ENCODE data around the gene HAL.

The HAL gene

GRCh38 chr12:95997276-95997675, 1.1 kb upstream of the HAL start:
- DNase-seq, result no peak
- H3K36me3 ChIP-seq (ENCODE audit: insufficient read depth, low read length), result no peaks in the 10 kb centered on the region
- H4K20me1 ChIP-seq (ENCODE audit: insufficient read depth, low read length), result no peaks in the 10 kb centered on the region
- no peak for ATAC-seq (ENCODE audit: insufficient read depth, low read depth)
- no peak for TF ChIP-seq EZH2 (IDR thresholded peaks at IDR 0.05; ENCODE audit: borderline replicate concordance, low read depth, low read length, severe bottlenecking)
- TF ChIP-seq, protein P1, sequence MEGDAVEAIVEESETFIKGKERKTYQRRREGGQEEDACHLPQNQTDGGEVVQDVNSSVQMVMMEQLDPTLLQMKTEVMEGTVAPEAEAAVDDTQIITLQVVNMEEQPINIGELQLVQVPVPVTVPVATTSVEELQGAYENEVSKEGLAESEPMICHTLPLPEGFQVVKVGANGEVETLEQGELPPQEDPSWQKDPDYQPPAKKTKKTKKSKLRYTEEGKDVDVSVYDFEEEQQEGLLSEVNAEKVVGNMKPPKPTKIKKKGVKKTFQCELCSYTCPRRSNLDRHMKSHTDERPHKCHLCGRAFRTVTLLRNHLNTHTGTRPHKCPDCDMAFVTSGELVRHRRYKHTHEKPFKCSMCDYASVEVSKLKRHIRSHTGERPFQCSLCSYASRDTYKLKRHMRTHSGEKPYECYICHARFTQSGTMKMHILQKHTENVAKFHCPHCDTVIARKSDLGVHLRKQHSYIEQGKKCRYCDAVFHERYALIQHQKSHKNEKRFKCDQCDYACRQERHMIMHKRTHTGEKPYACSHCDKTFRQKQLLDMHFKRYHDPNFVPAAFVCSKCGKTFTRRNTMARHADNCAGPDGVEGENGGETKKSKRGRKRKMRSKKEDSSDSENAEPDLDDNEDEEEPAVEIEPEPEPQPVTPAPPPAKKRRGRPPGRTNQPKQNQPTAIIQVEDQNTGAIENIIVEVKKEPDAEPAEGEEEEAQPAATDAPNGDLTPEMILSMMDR (IDR thresholded peaks at IDR 0.05; ENCODE audit: borderline replicate concordance, extremely low read depth, low read length, poor library complexity, severe bottlenecking), result no peak
- peaks cover 4% of the 10 kb centered on the region; the same call in 1 of the 2 replicates for H3K4me1 ChIP-seq (ENCODE audit: insufficient read depth, low read length)
- H3K27me3 ChIP-seq (ENCODE audit: insufficient read depth, low read length, poor library complexity), result no peaks in the 10 kb centered on the region
- no peak overlapping the region for H3K27ac ChIP-seq (ENCODE audit: low read length)
- no peak overlapping the region for H3K9ac ChIP-seq (ENCODE audit: low read depth, low read length)
- no peak overlapping the region for H3K4me3 ChIP-seq (ENCODE audit: low read depth in 1 of 2, low read length in 2 of 2)
- H3K4me2 ChIP-seq (ENCODE audit: insufficient read depth, low read length), result no peak overlapping the region
- H2AFZ ChIP-seq (ENCODE audit: low read depth, low read length), result no peak overlapping the region
- H3K79me2 ChIP-seq (ENCODE audit: insufficient read depth, low read length), result no peaks in the 10 kb centered on the region
- no peaks in the 10 kb centered on the region for H3K9me3 ChIP-seq (ENCODE audit: insufficient read depth, low read length, severe bottlenecking)

DNA sequence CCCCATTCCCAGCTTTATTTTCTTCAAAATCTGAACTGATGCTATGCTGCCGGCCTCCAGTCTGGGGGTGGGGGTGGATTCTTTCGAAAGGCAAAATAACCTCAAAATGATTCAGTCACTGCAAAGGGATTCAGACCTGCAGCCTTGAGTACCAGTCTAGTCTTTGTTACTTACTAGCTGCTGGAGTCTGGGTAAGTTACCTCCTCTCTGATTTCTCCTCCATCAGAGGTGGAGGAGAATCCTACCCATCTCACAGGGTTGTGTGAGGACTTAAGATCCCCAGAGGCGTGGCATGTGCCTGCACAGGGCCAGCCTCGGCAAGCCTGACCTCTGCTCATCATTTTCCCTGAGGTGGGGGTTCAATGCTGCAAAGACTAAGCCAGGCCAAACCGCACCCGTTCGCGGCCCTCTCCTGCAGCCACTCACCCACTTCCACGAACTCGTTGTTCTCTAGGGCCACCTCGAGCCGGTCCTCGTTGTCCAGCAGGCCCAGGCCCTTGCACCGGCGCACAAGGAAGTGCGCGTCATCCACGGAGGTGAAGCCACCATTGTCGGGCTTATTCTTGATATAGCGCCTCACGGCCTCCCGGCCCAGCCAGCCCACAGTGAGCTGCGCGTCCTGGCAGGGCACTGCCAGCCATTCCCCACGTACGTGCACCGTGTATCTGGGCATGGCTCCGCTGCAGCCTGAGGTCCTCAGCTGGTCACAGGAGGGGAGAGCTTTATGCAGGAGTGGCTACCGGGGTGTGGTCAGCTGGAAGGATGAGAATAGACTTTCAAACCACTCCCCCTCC, 709 bp downstream of the HAL start:
- no peak overlapping the region for H2AFZ ChIP-seq (ENCODE audit: low read depth, low read length)
- TF ChIP-seq, protein P1 (IDR thresholded peaks at IDR 0.05; ENCODE audit: borderline replicate concordance, extremely low read depth, low read length, poor library complexity, severe bottlenecking), result no peak
- no peak for TF ChIP-seq EZH2 (IDR thresholded peaks at IDR 0.05; ENCODE audit: borderline replicate concordance, low read depth, low read length, severe bottlenecking)
- H3K27ac ChIP-seq (ENCODE audit: low read length), result no peak overlapping the region

DNA sequence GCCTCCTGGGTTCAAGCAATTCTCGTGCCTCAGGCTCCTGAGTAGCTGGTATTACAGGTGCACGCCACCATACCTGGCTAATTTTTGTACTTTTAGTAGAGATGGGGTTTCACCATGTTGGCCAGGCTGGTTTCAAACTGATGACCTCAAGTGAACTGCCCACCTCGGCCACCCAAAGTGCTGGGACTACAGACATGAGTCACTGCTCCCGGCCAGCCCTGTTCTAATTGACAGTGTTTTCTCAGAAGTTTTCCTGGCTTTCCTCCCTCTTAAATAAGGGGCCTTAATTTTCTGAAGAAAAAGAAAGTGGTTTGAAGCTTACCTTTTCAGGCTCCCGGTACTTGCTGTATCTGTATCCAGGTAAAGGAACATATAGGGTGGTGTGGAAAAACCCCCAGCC, 1.7 kb downstream of the HAL start:
- Histone ChIP-seq H3K27ac (ENCODE audit: low read length) (no peak overlapping the region), H3K4me1 (ENCODE audit: insufficient read depth, low read length) (peaks cover 4% of the 10 kb centered on the region; the same call in 1 of the 2 replicates), H3K36me3 (ENCODE audit: insufficient read depth, low read length) (no peaks in the 10 kb centered on the region), H3K4me3 (ENCODE audit: low read depth in 1 of 2, low read length in 2 of 2) (no peak overlapping the region), H3K9ac (ENCODE audit: low read depth, low read length) (no peak overlapping the region), H2AFZ (ENCODE audit: low read depth, low read length) (no peak overlapping the region), H3K79me2 (ENCODE audit: insufficient read depth, low read length) (no peaks in the 10 kb centered on the region), H4K20me1 (ENCODE audit: insufficient read depth, low read length) (no peaks in the 10 kb centered on the region), H3K9me3 (ENCODE audit: insufficient read depth, low read length, severe bottlenecking) (no peaks in the 10 kb centered on the region), H3K4me2 (ENCODE audit: insufficient read depth, low read length) (no peak overlapping the region), H3K27me3 (ENCODE audit: insufficient read depth, low read length, poor library complexity) (no peaks in the 10 kb centered on the region)
- ATAC-seq (ENCODE audit: insufficient read depth, low read depth) (no peak), DNase-seq (no peak)
- no peak for TF ChIP-seq EZH2 (IDR thresholded peaks at IDR 0.05; ENCODE audit: borderline replicate concordance, low read depth, low read length, severe bottlenecking)
- TF ChIP-seq, protein P1 (IDR thresholded peaks at IDR 0.05; ENCODE audit: borderline replicate concordance, extremely low read depth, low read length, poor library complexity, severe bottlenecking), result no peak

More for the DNA sequence above, 709 bp downstream of the HAL start:
- no peak overlapping the region for H3K4me3 ChIP-seq (ENCODE audit: low read depth in 1 of 2, low read length in 2 of 2)
- no peaks in the 10 kb centered on the region for H3K79me2 ChIP-seq (ENCODE audit: insufficient read depth, low read length)
- no peaks in the 10 kb centered on the region for H4K20me1 ChIP-seq (ENCODE audit: insufficient read depth, low read length)
- no peak for ATAC-seq (ENCODE audit: insufficient read depth, low read depth)
- no peaks in the 10 kb centered on the region for H3K36me3 ChIP-seq (ENCODE audit: insufficient read depth, low read length)
- H3K9ac ChIP-seq (ENCODE audit: low read depth, low read length), result no peak overlapping the region
- H3K27me3 ChIP-seq (ENCODE audit: insufficient read depth, low read length, poor library complexity), result no peaks in the 10 kb centered on the region
- no peak for DNase-seq
- no peak overlapping the region for H3K4me2 ChIP-seq (ENCODE audit: insufficient read depth, low read length)
- H3K9me3 ChIP-seq (ENCODE audit: insufficient read depth, low read length, severe bottlenecking), result no peaks in the 10 kb centered on the region
- peaks cover 4% of the 10 kb centered on the region; the same call in 1 of the 2 replicates for H3K4me1 ChIP-seq (ENCODE audit: insufficient read depth, low read length)

Data from DND-41 (cell line).